K562 (cell line): ENCODE results near the gene TRMT1L. TPM values are rescaled to one million over a fixed set of nuclear protein-coding genes. Genes with fewer than 3 reads are reported as not detected.
A peak's percentile ranks its signal among the peaks of the same experiment; 100 is the strongest.

Source experiments
- ATAC-seq: fragments of 200-7000 bp; cut with Tn5 transposase; 3 replicates; pipeline ENCODE4 v1.9.1; 2020; ENCODE audit warnings: moderate library complexity
- BruUV-seq: library from RNA; stranded (reverse); fragments of 400-500 nt; replicated peaks from 2 replicates; lab custom pipeline; 2021; lab: Mats Ljungman, UMichigan
- CTCF ChIA-PET: fragments of 300-600 bp; formaldehyde crosslinking; extraction: SDS; loops from one replicate; lab custom pipeline; 2021; ENCODE audit warnings: low intra/inter-chr PET ratio; lab: Yijun Ruan, JAX
- POLR2A ChIA-PET: fragments of 300-600, 350-650 bp; sonication (Branson Sonifier 250); formaldehyde crosslinking; extraction: SDS; loops from one replicate; lab custom pipeline; 2021; ENCODE audit warnings: antibody characterized with exemption, inconsistent platforms; lab: Yijun Ruan, JAX
- DNase-seq, 4 experiments: peaks; one replicate each; pipeline versions ENCODE4 v3.0.0 to v3.0.0-alpha.2; 2011 to 2018; ENCODE audit warnings: low spot score in 3 of 4, mixed read lengths in 3 of 4; ENCODE audit errors: extremely low read depth in 1 of 4
- FAIRE-seq: peaks from 2 replicates; lab custom pipeline; 2011; peaks lifted over from hg19 to GRCh38; lab: Jason Lieb, UNC
- H2AFZ ChIP-seq: 2 replicates; pipeline ENCODE4 v1.6.0; 2011; ENCODE audit warnings: low read depth, low read length, control low read depth, inconsistent platforms
- H3K27ac ChIP-seq: fragments of 200-600 bp; 3 replicates; pipeline ENCODE4 v1.8.0; 2011; ENCODE audit warnings: low read depth, mild to moderate bottlenecking, control low read depth, inconsistent platforms, low read length, moderate library complexity, mixed read lengths; ENCODE audit errors: extremely low read depth
- H3K27me3 ChIP-seq, 2 experiments: fragments of 300-600 bp in 1 of 2; 2 replicates in 1 of 2; 3 replicates in 1 of 2; pipeline versions ENCODE4 v1.6.0 to v1.8.0; 2011; ENCODE audit warnings: inconsistent platforms in 2 of 2, low read length in 2 of 2, mild to moderate bottlenecking in 1 of 2, mixed read lengths in 1 of 2, moderate library complexity in 1 of 2; ENCODE audit not compliant: control insufficient read depth in 2 of 2, insufficient read depth in 2 of 2
- H3K36me3 ChIP-seq: fragments of 300-600 bp; 3 replicates; pipeline ENCODE4 v1.8.0; 2011; ENCODE audit warnings: mild to moderate bottlenecking, low read length, inconsistent platforms; ENCODE audit not compliant: control insufficient read depth, insufficient read depth
- H3K4me1 ChIP-seq, 2 experiments: fragments of 200-600 bp in 1 of 2; replicated peaks in 1 of 2; 2 replicates in 1 of 2; 3 replicates in 1 of 2; pipeline versions ENCODE4 v1.5.1 to v1.8.0; 2011; ENCODE audit warnings: inconsistent platforms in 2 of 2, low read length in 2 of 2, mild to moderate bottlenecking in 1 of 2, mixed read lengths in 1 of 2, moderate library complexity in 1 of 2; ENCODE audit not compliant: control insufficient read depth in 2 of 2, insufficient read depth in 2 of 2
- H3K4me2 ChIP-seq: 2 replicates; pipeline ENCODE4 v1.6.1; 2011; ENCODE audit warnings: low read length, control low read depth, inconsistent platforms, mixed read lengths; ENCODE audit not compliant: insufficient read depth
- H3K4me3 ChIP-seq: fragments of 200-600 bp; sonication (generic), shearing (Covaris generic); 2 replicates; pipeline ENCODE4 v1.5.1; 2016; ENCODE audit warnings: control low read depth, inconsistent platforms
- H3K79me2 ChIP-seq: fragments of 200-600 bp; 3 replicates; pipeline ENCODE4 v1.8.0; 2011; ENCODE audit warnings: low read length, inconsistent platforms; ENCODE audit not compliant: control insufficient read depth, insufficient read depth
- H3K9ac ChIP-seq, 2 experiments: 2 replicates each; pipeline versions ENCODE4 v1.6.0 to v1.6.1; 2011; ENCODE audit warnings: low read depth in 2 of 2, low read length in 2 of 2, control low read depth in 1 of 2, inconsistent platforms in 1 of 2, mild to moderate bottlenecking in 1 of 2, mixed read lengths in 1 of 2; ENCODE audit not compliant: insufficient read depth in 1 of 2
- H3K9me1 ChIP-seq: one replicate; pipeline ENCODE4 v1.6.0; 2011; ENCODE audit warnings: inconsistent platforms, mild to moderate bottlenecking, low read length, moderate library complexity; ENCODE audit not compliant: control insufficient read depth, insufficient read depth
- H3K9me3 ChIP-seq: replicated peaks from 2 replicates; pipeline ENCODE4 v1.5.1; 2011; ENCODE audit warnings: low read depth, low read length, inconsistent platforms; ENCODE audit not compliant: control insufficient read depth, insufficient read depth
- H4K20me1 ChIP-seq: replicated peaks from 2 replicates; pipeline ENCODE4 v1.6.1; 2011; ENCODE audit warnings: low read length, inconsistent platforms, mixed read lengths; ENCODE audit not compliant: control insufficient read depth, insufficient read depth
- ARID2 ChIP-seq: fragments of 450-650 bp; IDR thresholded peaks from 2 replicates; pipeline ENCODE4 v1.6.1; 2017; ENCODE audit warnings: antibody characterized with exemption, mild to moderate bottlenecking
- BCOR ChIP-seq: fragments of 450-650 bp; IDR thresholded peaks from 2 replicates; pipeline ENCODE4 v1.6.1; 2016
- CEBPB ChIP-seq: fragments of 450-650 bp; IDR thresholded peaks from 2 replicates; pipeline ENCODE4 v1.6.1; 2016; ENCODE audit warnings: missing genetic modification characterization, missing compliant biosample characterization
- CEBPG ChIP-seq, 3 experiments: fragments of 200-800 bp in 1 of 3; sonication (Bioruptor generic) in 1 of 3; sonication (generic) in 1 of 3; formaldehyde crosslinking in 1 of 3; IDR thresholded peaks in 2 of 3; conservative IDR thresholded peaks in 1 of 3; 2 replicates each; pipeline versions ENCODE4 v1.6.1 to v1.8.0; 2016 to 2022; ENCODE audit warnings: missing compliant biosample characterization in 2 of 3, missing genetic modification characterization in 2 of 3, mild to moderate bottlenecking in 1 of 3, missing genetic modification reagents in 1 of 3
- DPF2 ChIP-seq: fragments of 450-650 bp; IDR thresholded peaks from 2 replicates; pipeline ENCODE4 v1.6.1; 2016
- RBM25 ChIP-seq: fragments of 200-400 bp; formaldehyde crosslinking; IDR thresholded peaks from 2 replicates; pipeline ENCODE4 v1.6.1; 2018; ENCODE audit warnings: low read length, low read depth, moderate library complexity; ENCODE audit not compliant: severe bottlenecking
- RUNX1 ChIP-seq: sonication (generic); IDR thresholded peaks from 2 replicates; pipeline ENCODE4 v1.6.1; 2016; ENCODE audit warnings: antibody characterized with exemption, low read depth
- SMARCE1 ChIP-seq: fragments of 450-650 bp; IDR thresholded peaks from 2 replicates; pipeline ENCODE4 v1.7.1; 2016; ENCODE audit warnings: mild to moderate bottlenecking
- SPI1 ChIP-seq: IDR thresholded peaks from 2 replicates; pipeline ENCODE4 v1.6.1; 2011; ENCODE audit warnings: low read depth, low read length, control low read depth, borderline replicate concordance
- TRIM24 ChIP-seq, 2 experiments: fragments of 450-650 bp; IDR thresholded peaks; 2 replicates each; pipeline ENCODE4 v1.6.1; 2016
- YBX1 ChIP-seq: fragments of 450-650 bp; IDR thresholded peaks from 2 replicates; pipeline ENCODE4 v1.7.1; 2016; ENCODE audit warnings: mild to moderate bottlenecking
- ZBTB33 ChIP-seq: sonication (generic); formaldehyde crosslinking; IDR thresholded peaks from 2 replicates; pipeline ENCODE4 v1.8.1; 2023; ENCODE audit warnings: mild to moderate bottlenecking, missing genetic modification reagents
- ZNF133 ChIP-seq: fragments of 250-450 bp; sonication (Bioruptor Pico); IDR thresholded peaks from 2 replicates; pipeline ENCODE4 v1.4.0; 2020; ENCODE audit warnings: mild to moderate bottlenecking
- WGBS: fragments of 100-300 bp; shearing (Covaris generic); methylation state at CpG from one replicate; pipeline ENCODE4 v1.1.6; 2016; ENCODE audit warnings: low coverage, mixed read lengths; ENCODE audit not compliant: insufficient coverage; ENCODE audit errors: missing lambda C conversion rate; 5-methylcytosine and 5-hydroxymethylcytosine counted together
- in situ Hi-C: fragments of 300-500 bp; cut with MboI; formaldehyde crosslinking; loops from 4 replicates; pipeline ENCODE4 v1.15.0; 2018; ENCODE audit warnings: inconsistent platforms, mixed read lengths
- intact Hi-C: fragments of 100-400 bp; cut with micrococcal nuclease; formaldehyde crosslinking; loops from 2 replicates; pipeline ENCODE4 v1.14.2; 2022
- polyA plus RNA-seq, 8 experiments: library from polyadenylated mRNA; depleted of rRNA in 4 of 8; stranded (reverse) in 5 of 8; unstranded in 3 of 8; fragments of >200 nt; fragmentation: Nextera tagmentation in 2 of 8; fragmentation: Illumina TruSeq in 1 of 8; extraction: Ambion mirVana in 2 of 8; extraction: Trizol in 1 of 8; gene quantifications; 2 replicates each; pipeline versions ENCODE4 v1.2.1 to v1.2.3, GENCODE V29; 2011 to 2014; ENCODE audit warnings: inconsistent platforms in 1 of 8, missing spikeins in 1 of 8
- total RNA-seq, 7 experiments: library from RNA; depleted of rRNA in 6 of 7; stranded (reverse); fragments of >200 nt in 6 of 7; fragmentation: Illumina TruSeq in 2 of 7; extraction: Trizol in 2 of 7; gene quantifications; 2 replicates each; pipeline versions ENCODE4 v1.2.1 to v1.2.3, GENCODE V29; 2011 to 2021; ENCODE audit warnings: low replicate concordance in 1 of 7
- TF ChIP-seq, protein P1 (sequence below), 2 experiments: fragments of 450-650 bp; IDR thresholded peaks; 2 replicates each; pipeline ENCODE4 v1.6.1; 2016
- TF ChIP-seq, protein P2 (sequence below): fragments of 250-450 bp; sonication (Bioruptor Pico); IDR thresholded peaks from 2 replicates; pipeline ENCODE4 v1.5.0; 2020; ENCODE audit warnings: mild to moderate bottlenecking, borderline replicate concordance

TRMT1L gene
- total and polyA plus RNA-seq, 9 of the 15 experiments (the other 6 are each of a cell fraction or from before 2014, with no cell fraction given): 6.4 to 88.9 (median 32.9) TPM

- TF ChIP-seq, protein P1, sequence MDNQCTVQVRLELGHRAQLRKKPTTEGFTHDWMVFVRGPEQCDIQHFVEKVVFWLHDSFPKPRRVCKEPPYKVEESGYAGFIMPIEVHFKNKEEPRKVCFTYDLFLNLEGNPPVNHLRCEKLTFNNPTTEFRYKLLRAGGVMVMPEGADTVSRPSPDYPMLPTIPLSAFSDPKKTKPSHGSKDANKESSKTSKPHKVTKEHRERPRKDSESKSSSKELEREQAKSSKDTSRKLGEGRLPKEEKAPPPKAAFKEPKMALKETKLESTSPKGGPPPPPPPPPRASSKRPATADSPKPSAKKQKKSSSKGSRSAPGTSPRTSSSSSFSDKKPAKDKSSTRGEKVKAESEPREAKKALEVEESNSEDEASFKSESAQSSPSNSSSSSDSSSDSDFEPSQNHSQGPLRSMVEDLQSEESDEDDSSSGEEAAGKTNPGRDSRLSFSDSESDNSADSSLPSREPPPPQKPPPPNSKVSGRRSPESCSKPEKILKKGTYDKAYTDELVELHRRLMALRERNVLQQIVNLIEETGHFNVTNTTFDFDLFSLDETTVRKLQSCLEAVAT (IDR thresholded peaks at IDR 0.05): no peak
These were observed 86.7 kb downstream of the TRMT1L start (continued) for GRCh38 chr1:185070051-185070450.

DNA sequence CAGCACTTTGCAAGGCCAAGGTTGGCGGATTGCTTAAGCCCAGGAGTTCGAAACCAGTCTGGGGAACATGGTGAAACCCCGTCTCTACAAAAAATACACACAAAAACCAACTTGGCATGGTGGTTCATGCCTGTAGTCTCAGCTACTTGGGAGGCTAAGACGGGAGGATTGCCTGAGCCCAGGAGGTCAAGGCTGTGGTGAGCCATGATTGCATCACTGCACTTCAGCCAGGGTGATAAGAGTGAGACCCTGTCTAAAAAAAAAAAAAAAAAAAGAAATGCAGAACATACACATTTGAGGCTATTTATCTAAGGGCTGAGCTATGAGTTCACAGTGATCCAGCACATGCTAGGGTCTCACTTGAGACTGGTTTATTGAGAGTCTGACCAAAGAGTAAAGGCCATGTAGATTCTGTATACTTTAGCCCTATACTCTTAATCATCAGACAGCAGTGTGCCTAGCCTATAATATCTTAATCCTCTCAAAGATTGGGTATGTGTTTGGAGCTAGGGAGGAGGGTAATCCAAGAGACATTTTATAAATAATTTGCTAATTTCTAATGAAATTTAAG is 87.5 kb downstream of the TRMT1L start:
- peak; percentile 60 for ATAC-seq
- WGBS: 66% methylated on average over 4 of the region's 4 CpGs
- no peak overlapping the region for H3K27ac ChIP-seq
- TF ChIP-seq CEBPB (tag) (peak; percentile 88), SPI1 (no peak), DPF2 (0 out of 2 replicates have a peak, but pooled peaks have one; percentile 19), ARID2 (no peak), BCOR (peak; percentile 49; the same call in 1 of the 2 replicates), ZNF133 (CRISPR knock-in tag) (no peak), SMARCE1 (peak; percentile 17; the same call in 1 of the 2 replicates), CEBPG (CRISPR knock-in tag; IDR thresholded peaks at IDR 0.05) (peak; percentile 88), CEBPG (tag; conservative IDR thresholded peaks at IDR 0.05 in 1 of 2, IDR thresholded peaks at IDR 0.05 in 1 of 2) (peak; percentile 56 to 90), RUNX1 (no peak), RBM25 (peak; percentile 5), YBX1 (no peak), ZBTB33 (no peak), TRIM24 (IDR thresholded peaks at IDR 0.05) (peak; percentile 45 to 57; a peak in 2 of 4 replicates)
- TF ChIP-seq, protein P2, sequence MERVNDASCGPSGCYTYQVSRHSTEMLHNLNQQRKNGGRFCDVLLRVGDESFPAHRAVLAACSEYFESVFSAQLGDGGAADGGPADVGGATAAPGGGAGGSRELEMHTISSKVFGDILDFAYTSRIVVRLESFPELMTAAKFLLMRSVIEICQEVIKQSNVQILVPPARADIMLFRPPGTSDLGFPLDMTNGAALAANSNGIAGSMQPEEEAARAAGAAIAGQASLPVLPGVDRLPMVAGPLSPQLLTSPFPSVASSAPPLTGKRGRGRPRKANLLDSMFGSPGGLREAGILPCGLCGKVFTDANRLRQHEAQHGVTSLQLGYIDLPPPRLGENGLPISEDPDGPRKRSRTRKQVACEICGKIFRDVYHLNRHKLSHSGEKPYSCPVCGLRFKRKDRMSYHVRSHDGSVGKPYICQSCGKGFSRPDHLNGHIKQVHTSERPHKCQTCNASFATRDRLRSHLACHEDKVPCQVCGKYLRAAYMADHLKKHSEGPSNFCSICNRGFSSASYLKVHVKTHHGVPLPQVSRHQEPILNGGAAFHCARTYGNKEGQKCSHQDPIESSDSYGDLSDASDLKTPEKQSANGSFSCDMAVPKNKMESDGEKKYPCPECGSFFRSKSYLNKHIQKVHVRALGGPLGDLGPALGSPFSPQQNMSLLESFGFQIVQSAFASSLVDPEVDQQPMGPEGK: no peak

More for the DNA sequence above, 87.5 kb downstream of the TRMT1L start:
- Histone ChIP-seq H3K9me1 (no peaks in the 10 kb centered on the region), H3K4me3 (no peak overlapping the region), H4K20me1 (0 out of 2 replicates have a peak, but pooled peaks cover 6% of the 10 kb centered on the region), H3K9ac (no peak overlapping the region), H3K27me3 (no peaks in the 10 kb centered on the region), H2AFZ (no peak overlapping the region), H3K9me3 (no peaks in the 10 kb centered on the region), H3K4me1 (peaks cover 0 to 2% of the 10 kb centered on the region in 2 experiments; a peak in 1 of 5 replicates), H3K36me3 (peaks cover 10% of the 10 kb centered on the region; the same call in 1 of the 3 replicates), H3K79me2 (peaks cover 89% of the 10 kb centered on the region), H3K4me2 (no peak overlapping the region)
- CTCF ChIA-PET: no interaction called here
- no TSS peak for BruUV-seq
- FAIRE-seq: peak; percentile 66
- in situ Hi-C loops: no loop called here
- intact Hi-C loops: no loop called here
- peak in 1 of 4 experiments; percentile 32 for DNase-seq
- POLR2A ChIA-PET: interaction anchor here (0.6 to 1.3 kb wide), 4 partner anchors 8 to 1316 kb away, joined by 3 to 5 read pairs (median 3); no protein-coding TSS in a partner anchor
